HEK293 (cell line): ENCODE measurements around the gene FOXP4.

Experiments used
- CTCF ChIA-PET: fragments of 350-600 bp; formaldehyde crosslinking; extraction: SDS; loops from one replicate; lab custom pipeline; 2021; ENCODE audit warnings: antibody characterized with exemption; lab: Yijun Ruan, JAX
- POLR2A ChIA-PET: fragments of 300-600 bp; formaldehyde crosslinking; extraction: SDS; loops from one replicate; lab custom pipeline; 2020; ENCODE audit warnings: antibody characterized with exemption, inconsistent platforms; lab: Yijun Ruan, JAX
- H3K27ac ChIP-seq: fragments of 200-500 bp; sonication (Bioruptor generic); 2 replicates; pipeline ENCODE4 v1.5.1; 2014; ENCODE audit warnings: low read depth, low read length, control low read depth, inconsistent platforms; ENCODE audit errors: extremely low read depth
- H3K36me3 ChIP-seq, 2 experiments: fragments of 200-500 bp in 1 of 2; sonication (Bioruptor generic) in 1 of 2; 1 replicate in 1 of 2; 2 replicates in 1 of 2; pipeline ENCODE4 v1.5.1; 2014 to 2017; ENCODE audit warnings: inconsistent platforms in 2 of 2, low read length in 2 of 2; ENCODE audit not compliant: control insufficient read depth in 2 of 2, insufficient read depth in 1 of 2
- H3K4me1 ChIP-seq: fragments of 200-500 bp; sonication (Bioruptor generic); 2 replicates; pipeline ENCODE4 v1.5.1; 2014; ENCODE audit warnings: mild to moderate bottlenecking, low read length, inconsistent platforms; ENCODE audit not compliant: control insufficient read depth, insufficient read depth
- H3K4me3 ChIP-seq: 2 replicates; pipeline ENCODE4 v1.5.1; 2011; ENCODE audit warnings: low read depth, mild to moderate bottlenecking, control low read depth, low read length, moderate library complexity
- H3K9me3 ChIP-seq: fragments of 200-500 bp; sonication (Bioruptor generic); 2 replicates; pipeline ENCODE4 v1.5.1; 2014; ENCODE audit warnings: low read depth, low read length, inconsistent platforms; ENCODE audit not compliant: control insufficient read depth, insufficient read depth
- CTCF ChIP-seq: fragments of 450-650 bp; formaldehyde crosslinking; IDR thresholded peaks from 2 replicates; pipeline ENCODE4 v1.5.1; 2016; ENCODE audit warnings: missing biosample characterization, missing genetic modification characterization
- HIC1 ChIP-seq: fragments of 450-650 bp; formaldehyde crosslinking; IDR thresholded peaks from 2 replicates; pipeline ENCODE4 v1.5.1; 2016; ENCODE audit warnings: missing biosample characterization, missing genetic modification characterization
- IKZF3 ChIP-seq: fragments of 450-650 bp; IDR thresholded peaks from 2 replicates; pipeline ENCODE4 v1.5.0; 2018; ENCODE audit warnings: missing biosample characterization, mild to moderate bottlenecking, missing genetic modification characterization, moderate library complexity
- INSM2 ChIP-seq: fragments of 450-650 bp; formaldehyde crosslinking; IDR thresholded peaks from 2 replicates; pipeline ENCODE4 v1.5.1; 2016; ENCODE audit warnings: missing biosample characterization, missing genetic modification characterization
- ZBTB10 ChIP-seq: fragments of 450-650 bp; formaldehyde crosslinking; IDR thresholded peaks from 2 replicates; pipeline ENCODE4 v1.5.1; 2016; ENCODE audit warnings: missing biosample characterization, missing genetic modification characterization
- ZFP3 ChIP-seq: fragments of 450-650 bp; formaldehyde crosslinking; IDR thresholded peaks from 2 replicates; pipeline ENCODE4 v1.5.1; 2016; ENCODE audit warnings: low read depth, missing biosample characterization, missing genetic modification characterization
- ZNF112 ChIP-seq: fragments of 450-650 bp; formaldehyde crosslinking; IDR thresholded peaks from 2 replicates; pipeline ENCODE4 v1.5.0; 2017; ENCODE audit warnings: missing biosample characterization, missing genetic modification characterization
- ZNF223 ChIP-seq: fragments of 450-650 bp; formaldehyde crosslinking; IDR thresholded peaks from 2 replicates; pipeline ENCODE4 v1.5.1; 2016; ENCODE audit warnings: missing biosample characterization, missing genetic modification characterization
- ZNF24 ChIP-seq: fragments of 450-650 bp; formaldehyde crosslinking; IDR thresholded peaks from 2 replicates; pipeline ENCODE4 v1.5.1; 2016; ENCODE audit warnings: missing biosample characterization, missing genetic modification characterization
- ZNF423 ChIP-seq: fragments of 450-650 bp; formaldehyde crosslinking; IDR thresholded peaks from 2 replicates; pipeline ENCODE4 v1.5.1; 2016; ENCODE audit warnings: missing biosample characterization, missing genetic modification characterization
- ZNF513 ChIP-seq: fragments of 450-650 bp; IDR thresholded peaks from 2 replicates; pipeline ENCODE4 v1.5.1; 2018; ENCODE audit warnings: missing biosample characterization, missing genetic modification characterization
- ZNF529 ChIP-seq: fragments of 450-650 bp; formaldehyde crosslinking; IDR thresholded peaks from 2 replicates; pipeline ENCODE4 v1.5.1; 2017; ENCODE audit warnings: missing genetic modification characterization, missing biosample characterization; ENCODE audit not compliant: insufficient replicate concordance
- ZNF571 ChIP-seq: fragments of 450-650 bp; formaldehyde crosslinking; IDR thresholded peaks from 2 replicates; pipeline ENCODE4 v1.5.0; 2017; ENCODE audit warnings: missing biosample characterization, missing genetic modification characterization
- ZNF600 ChIP-seq: fragments of 450-650 bp; formaldehyde crosslinking; IDR thresholded peaks from 2 replicates; pipeline ENCODE4 v1.5.1; 2016; ENCODE audit warnings: missing biosample characterization, missing genetic modification characterization
- ZNF76 ChIP-seq: fragments of 450-650 bp; formaldehyde crosslinking; IDR thresholded peaks from 2 replicates; pipeline ENCODE4; 2016; ENCODE audit warnings: low read depth, missing biosample characterization, missing genetic modification characterization, borderline replicate concordance
- ZNF791 ChIP-seq: fragments of 450-650 bp; formaldehyde crosslinking; IDR thresholded peaks from 2 replicates; pipeline ENCODE4 v1.5.1; 2016; ENCODE audit warnings: missing biosample characterization, missing genetic modification characterization

FOXP4 gene

GRCh38 chr6:41531591-41532582 lies 14.3 kb upstream of the FOXP4 start (continued):
- TF ChIP-seq HIC1 (0 out of 2 replicates have a peak, but pooled peaks have one; percentile 38), INSM2 (tag by site-specific recombination) (0 out of 2 replicates have a peak, but pooled peaks have one; percentile 18), ZNF76 (tag by site-specific recombination) (peak; percentile 75), ZNF791 (tag by site-specific recombination) (no peak)
- TF ChIP-seq, all 188 proteins: peak for 37

DNA sequence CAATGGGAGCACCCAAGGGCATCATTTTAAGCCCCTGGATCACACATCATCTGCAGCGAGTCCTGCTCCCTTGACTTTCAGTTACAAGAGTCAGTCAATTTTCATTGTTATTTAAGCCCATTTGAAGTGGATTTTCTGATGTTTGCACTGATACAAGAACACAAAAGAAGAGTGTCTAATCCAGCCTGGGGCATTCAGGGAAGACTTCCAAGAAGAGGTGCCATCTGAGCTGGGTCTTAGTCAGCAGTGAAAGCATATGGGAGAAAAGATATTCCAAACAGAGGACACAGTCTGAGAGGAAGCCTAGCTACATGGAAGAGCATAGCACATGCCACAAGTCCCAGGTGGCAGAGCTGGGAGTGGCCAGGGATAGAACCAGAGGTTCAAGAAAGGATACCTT lies 10.4 kb upstream of the FOXP4 start:
- Histone ChIP-seq H3K9me3 (no peaks in the 10 kb centered on the region), H3K27ac (no peak overlapping the region), H3K4me3 (no peak overlapping the region), H3K4me1 (peaks cover 33% of the 10 kb centered on the region), H3K36me3 (no peaks in the 10 kb centered on the region)
- CTCF ChIA-PET, result interaction anchor here (0.7 to 0.8 kb wide), 3 partner anchors 8 to 167 kb away, joined by 3 to 4 read pairs (median 3); no protein-coding TSS in a partner anchor
- no peak for TF ChIP-seq ZNF513
- TF ChIP-seq ZNF600 (tag by site-specific recombination), result no peak
- no peak for TF ChIP-seq ZNF112 (tag by site-specific recombination)
- TF ChIP-seq ZBTB10, result no peak
- TF ChIP-seq CTCF (tag by site-specific recombination), result no peak
- TF ChIP-seq ZNF24 (tag by site-specific recombination), result no peak
- TF ChIP-seq ZNF529, result no peak
- no peak for TF ChIP-seq IKZF3 (tag by site-specific recombination)
- no peak for TF ChIP-seq ZNF223 (tag by site-specific recombination)
- TF ChIP-seq ZNF423, result no peak
- no peak for TF ChIP-seq ZFP3 (tag by site-specific recombination)
- no peak for TF ChIP-seq ZNF571
- POLR2A ChIA-PET, result interaction anchor here (1.4 kb wide), 1 partner anchor 11 kb away, joined by 4 read pairs; the partner anchor contains the start of gene FOXP4
